GM12873 (cell line): ENCODE data around the gene BCORL1.
A peak's percentile ranks its signal among the peaks of the same experiment; 100 is the strongest.

Experiments
- TF ChIP-seq, protein P1 (sequence below): IDR thresholded peaks from 2 replicates; pipeline ENCODE4 v1.5.1; 2012; ENCODE audit warnings: low read depth, mild to moderate bottlenecking, moderate library complexity, low read length, control low read depth; ENCODE audit not compliant: insufficient read depth; ENCODE audit errors: missing control alignments

BCORL1 gene

DNA sequence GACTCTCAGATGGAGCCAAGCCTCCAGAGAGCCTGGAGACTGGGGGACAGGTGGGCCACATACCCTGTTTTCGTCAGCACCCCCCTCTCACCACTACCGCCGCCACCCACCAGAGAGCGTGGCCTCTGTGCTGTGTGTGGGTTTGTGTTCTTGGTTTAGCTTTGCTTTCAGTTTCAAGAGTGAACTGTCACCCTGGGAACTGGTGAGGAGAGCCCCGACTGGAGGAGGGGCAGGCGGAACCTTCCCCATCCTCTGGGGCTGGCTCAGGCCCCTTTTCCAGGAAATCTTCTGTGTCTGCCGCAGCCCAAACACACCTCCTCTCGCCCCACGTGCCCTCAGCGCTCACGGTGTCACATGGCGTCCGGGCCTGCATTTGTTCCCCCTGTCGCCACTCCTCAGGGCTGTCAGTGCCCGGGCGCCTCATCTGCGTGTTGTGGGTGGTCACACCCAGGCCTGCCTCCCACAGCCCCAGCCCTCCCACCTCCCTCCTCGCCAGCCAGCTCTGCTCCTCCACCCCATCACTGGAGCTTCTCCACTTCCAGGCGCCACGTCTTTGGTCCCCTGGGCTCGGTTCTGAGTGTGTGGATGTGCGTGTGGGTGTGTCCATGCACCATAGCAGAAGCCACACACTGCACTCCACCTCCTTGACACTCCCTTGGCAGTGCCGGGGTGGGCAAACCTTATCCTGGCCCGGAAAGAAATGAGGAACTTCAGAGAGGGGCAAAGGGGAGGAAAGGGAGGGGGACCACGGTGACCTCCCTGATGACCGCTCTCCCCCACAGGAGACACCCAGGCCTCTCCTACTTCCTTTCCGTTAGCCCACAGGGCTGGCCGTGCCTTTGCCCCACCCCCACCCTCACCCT lies 100.0 kb downstream of the BCORL1 start:
- TF ChIP-seq, protein P1, sequence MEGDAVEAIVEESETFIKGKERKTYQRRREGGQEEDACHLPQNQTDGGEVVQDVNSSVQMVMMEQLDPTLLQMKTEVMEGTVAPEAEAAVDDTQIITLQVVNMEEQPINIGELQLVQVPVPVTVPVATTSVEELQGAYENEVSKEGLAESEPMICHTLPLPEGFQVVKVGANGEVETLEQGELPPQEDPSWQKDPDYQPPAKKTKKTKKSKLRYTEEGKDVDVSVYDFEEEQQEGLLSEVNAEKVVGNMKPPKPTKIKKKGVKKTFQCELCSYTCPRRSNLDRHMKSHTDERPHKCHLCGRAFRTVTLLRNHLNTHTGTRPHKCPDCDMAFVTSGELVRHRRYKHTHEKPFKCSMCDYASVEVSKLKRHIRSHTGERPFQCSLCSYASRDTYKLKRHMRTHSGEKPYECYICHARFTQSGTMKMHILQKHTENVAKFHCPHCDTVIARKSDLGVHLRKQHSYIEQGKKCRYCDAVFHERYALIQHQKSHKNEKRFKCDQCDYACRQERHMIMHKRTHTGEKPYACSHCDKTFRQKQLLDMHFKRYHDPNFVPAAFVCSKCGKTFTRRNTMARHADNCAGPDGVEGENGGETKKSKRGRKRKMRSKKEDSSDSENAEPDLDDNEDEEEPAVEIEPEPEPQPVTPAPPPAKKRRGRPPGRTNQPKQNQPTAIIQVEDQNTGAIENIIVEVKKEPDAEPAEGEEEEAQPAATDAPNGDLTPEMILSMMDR: peak; percentile 64

DNA sequence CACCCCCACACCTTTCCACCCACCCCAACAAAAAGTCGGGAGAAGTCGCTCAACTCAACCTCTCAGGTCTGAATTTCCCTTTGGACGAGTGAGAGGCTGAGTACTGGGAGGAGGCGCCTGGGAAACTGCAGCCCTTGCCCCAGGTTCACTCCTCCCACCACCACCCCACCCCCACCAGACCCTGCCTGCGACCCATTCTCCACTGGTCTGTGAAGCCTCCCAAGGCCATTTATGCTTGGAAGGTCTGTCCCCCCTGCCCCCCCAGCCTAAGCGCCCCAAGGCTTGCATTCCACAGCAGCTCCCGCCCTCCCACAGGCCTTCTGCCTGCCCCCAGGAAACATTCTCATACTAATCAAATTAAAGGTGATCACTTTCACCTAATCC lies 100.7 kb downstream of the BCORL1 start:
- TF ChIP-seq, protein P1: no peak

DNA sequence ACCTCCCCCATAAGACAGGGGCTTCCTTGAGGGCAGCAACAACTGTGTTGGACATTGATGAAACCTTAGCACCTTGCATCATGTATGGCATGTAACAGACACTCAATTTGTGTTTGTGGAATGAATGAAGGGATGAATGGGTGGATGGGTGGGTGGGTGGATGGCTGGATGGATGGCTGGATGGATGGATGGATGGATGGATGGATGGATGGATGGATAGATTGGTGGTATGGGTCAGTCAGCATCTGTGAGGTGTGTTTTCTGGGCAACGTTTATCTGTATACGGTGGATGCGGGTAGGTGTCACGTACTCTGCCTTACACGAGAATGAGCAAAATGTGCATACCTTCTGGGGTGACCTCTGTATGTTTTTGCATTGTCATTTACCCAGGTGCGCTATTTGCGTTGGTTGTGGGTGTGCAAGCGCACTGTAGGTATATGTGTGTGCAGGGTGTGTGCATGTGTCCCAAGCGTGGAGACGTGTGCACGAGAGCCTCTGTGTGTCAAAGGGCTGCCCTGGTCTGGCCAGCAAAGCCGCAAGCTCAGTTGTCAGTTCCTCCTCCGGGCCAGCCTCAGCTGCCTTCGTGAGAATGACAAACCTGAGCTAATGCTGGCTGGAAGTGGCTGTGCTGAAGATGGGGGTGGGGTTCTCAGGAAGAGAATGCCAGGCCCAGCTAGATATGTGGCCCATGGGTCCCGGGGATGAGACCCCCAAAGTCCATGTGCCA lies 101.4 kb downstream of the BCORL1 start:
- TF ChIP-seq, protein P1: no peak

DNA sequence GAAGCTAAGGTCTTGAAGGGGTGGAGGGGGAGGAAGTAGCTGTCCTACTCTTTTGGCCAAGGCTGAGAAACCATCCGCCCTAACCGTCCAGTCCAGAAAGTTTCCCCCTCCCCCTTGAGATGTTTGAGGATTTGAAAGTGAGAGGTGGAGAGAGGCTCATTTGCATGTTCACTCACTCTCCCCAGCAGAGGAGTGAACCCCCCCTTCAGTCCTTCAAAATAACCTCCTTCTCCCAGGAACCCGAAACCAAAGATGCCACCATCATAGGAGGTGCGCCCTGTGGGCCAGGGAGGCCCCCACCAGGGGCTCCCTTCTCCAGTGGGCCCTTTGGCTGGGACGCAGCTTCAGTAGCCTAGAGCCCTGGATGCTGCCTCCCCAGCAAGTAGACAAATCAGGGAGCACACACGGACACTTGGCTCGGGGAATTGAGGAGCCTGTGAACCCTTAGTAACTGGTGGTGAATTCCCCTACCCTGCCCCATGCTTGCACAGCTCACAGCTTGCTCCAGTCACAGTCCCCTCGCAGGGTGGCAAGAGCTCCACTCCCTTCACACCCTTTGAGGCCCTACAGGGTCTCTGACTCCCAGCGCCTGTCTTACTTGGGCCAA lies 102.3 kb downstream of the BCORL1 start:
- TF ChIP-seq, protein P1: peak; percentile 7

DNA sequence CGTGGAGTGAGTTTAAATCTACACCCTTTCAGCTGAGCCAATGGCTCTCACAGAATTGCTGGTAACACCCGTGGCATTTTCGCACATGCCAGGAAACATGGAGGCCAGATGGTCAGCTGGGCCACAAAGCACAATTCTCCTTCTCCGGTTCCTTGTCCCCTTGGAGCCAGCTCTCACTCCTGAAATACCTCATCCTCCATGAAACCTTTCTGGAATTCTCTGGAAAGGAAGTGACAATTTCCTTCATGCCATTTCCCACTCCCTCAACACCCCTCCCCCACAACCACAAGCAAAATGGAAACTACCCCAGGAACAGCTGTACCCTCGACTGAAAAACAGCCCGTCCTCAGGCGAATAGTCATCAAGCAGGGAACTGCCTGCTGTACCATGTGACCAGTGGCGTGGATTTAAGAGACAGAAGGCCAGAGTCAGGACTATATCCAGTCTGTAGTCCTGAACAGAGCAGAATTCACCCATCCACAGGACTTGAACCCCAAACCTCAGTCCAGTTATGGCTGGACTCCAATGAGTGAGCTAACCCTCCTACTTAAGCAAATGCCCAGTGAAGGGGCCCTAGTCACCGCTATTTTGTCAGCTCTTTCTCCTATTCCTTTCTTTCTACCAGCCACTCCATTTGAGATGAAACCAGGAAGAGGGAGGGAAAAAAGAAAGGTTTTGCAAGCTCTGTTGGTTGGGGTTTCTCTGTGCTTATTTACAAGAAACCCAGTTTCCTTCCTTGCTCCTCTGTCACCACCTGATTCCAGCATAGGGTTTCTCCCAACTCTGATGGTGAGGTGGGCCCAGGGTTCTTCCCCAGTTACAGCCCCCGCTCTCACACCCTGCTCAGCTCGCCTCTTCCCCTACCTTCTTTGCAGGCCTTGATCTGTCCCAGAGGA lies 103.4 kb downstream of the BCORL1 start:
- TF ChIP-seq, protein P1: no peak

DNA sequence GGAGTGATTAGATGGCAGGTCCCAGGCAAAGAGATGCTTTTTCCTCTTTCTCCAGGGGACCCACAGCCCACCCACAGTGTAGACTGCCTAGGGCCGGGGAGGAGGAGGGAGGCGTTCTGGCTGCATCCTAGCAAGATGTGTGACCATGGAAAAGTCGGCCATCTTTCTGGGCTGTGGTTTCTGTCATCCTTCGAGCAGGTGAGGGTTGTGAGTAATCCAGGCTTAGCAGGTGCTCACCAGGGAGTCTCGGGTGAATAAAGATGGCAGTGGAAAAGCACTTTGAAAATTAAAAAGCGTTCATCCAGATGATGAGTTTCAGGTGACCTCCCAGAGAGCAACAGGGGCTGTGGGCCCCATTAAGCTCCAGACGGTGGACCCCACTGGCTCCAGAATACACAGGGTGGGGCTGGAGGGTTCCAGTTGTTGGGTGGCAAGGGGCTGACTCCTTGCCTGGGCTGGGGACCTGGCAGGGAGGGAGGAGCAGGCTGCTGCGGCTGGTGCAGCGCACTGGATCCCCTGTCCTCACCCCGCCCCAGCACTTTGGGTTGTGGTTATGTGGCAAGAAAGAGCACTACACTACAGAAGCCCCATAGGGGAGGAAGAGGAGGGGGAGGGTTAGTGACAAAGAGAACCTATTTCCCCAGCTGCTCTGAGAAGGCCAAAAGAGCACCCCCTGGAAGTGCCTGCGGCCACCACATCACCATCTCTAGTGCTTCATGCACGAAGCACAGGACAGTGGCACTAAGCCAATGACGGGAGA lies 104.2 kb downstream of the BCORL1 start:
- TF ChIP-seq, protein P1: no peak
